HG03575 (cell line): ENCODE measurements around the gene VAT1L.
"Not testable (repeated sequence)": the region's sequence is repeated elsewhere in the genome, so short reads cannot be mapped to it uniquely, and the experiment has no call there.

ENCODE experiments used
- ATAC-seq: cut with Tn5 transposase; IDR thresholded peaks from one replicate; pipeline ENCODE4 v1.9.1; 2021; ENCODE audit not compliant: unreplicated experiment, insufficient number of reproducible peaks, low FRiP score; ENCODE audit errors: extremely low read depth

VAT1L gene

DNA sequence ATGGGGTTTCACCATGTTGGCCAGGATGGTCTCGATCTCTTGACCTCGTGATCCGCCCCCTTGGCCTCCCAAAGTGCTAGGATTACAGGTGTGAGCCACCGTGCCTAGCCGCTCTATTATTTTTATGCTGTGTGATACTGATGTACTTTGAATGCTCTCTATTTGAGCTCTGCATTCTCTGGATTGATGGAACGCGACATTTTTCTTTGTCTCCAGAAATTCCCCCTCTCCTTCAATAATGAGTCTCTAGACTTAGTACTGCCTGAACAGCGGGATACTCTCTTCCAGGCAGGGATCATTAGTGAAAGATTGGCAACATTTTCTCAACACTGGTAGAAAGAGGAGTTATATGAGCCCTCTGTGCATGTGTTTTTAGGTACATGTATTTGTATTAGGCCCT lies 140.6 kb downstream of the VAT1L start:
- ATAC-seq, result no peak

DNA sequence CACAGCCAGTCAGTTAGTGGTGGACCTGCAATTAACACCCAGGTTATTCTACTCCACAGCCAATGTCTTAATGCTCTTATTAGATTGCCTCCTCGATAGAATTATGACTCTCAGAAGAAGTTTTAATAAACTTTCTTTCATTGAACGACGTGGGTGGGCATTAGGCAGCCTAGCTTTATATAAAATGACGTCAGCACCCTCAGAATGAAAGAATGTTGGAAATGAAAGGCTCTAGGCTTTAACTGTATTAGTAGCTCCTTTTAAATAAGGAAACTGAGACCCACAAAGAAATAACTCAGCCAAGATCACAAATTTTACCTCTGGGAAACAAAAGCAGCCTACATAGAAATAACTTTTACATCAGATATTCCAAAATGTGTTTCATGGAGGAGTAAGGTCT lies 142.7 kb downstream of the VAT1L start:
- no peak for ATAC-seq

DNA sequence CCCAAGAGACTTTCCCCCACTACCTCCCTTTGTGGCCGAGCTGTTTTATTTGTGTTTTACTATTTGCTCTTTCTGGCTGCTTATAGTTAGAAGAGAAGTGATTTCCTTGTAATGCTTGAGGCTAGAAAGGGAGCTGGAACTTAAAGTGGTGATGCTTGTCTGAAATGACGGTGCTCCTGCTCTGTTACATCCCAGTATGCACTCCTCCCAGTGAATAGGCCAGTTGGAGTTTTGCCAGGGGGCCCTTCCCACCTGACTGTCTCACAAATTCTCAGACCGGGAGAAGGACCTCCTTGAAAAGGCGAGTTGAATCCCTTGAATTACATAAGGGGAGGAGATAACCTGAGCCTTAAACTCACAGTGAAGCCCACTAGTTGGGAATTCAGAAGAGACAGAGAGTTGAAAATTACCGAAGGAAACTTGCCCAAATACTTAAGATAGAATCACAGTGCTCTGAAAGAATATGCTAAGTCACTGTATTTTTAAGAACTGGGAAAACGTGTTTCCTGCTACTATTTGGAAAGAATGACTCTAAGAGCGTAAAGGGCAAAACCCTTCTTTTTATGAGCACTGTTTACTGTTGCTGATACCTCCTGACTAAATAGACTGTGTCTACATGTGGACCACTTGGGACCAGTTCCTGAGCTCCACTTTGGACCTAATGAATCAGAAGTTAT lies 149.2 kb downstream of the VAT1L start:
- ATAC-seq, result no peak

DNA sequence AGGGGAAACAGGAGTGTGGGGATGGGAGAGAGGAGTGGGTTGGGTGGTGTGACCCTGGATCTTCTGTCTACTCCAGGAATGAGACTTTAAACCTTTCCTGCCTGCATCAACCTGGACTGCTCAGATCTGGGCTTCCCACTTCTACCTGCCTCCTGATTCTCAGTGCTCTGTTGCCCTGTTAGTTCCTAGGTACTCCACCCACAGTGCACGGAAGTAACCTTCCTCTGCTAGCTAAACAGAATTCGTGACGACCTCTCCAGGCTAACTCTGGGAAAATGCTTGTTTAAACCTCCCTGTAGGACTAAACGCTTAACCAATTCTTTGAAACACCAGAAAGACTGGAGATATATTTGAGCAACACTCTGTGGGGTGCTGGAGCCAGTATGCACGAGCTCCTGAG lies 150.5 kb downstream of the VAT1L start:
- no peak for ATAC-seq

DNA sequence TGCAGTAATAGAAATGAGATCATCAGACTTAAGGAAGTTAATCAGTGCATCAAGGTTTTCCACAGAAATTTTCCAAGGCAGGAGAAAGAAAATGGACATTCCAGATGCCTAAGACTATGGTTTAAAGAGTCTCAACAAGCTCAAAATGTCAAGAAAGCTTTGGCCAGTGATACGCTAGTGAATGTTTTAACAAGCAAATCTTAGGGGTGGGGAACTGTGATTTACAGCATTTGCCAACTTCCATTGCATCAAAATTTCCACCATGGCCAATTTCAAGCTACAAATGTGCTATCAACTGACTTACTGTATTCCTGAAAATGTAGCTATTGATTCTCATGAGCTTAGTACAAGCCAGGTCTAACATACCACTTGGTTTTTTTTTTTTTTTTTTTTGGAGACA lies 151.6 kb downstream of the VAT1L start:
- no peak for ATAC-seq

DNA sequence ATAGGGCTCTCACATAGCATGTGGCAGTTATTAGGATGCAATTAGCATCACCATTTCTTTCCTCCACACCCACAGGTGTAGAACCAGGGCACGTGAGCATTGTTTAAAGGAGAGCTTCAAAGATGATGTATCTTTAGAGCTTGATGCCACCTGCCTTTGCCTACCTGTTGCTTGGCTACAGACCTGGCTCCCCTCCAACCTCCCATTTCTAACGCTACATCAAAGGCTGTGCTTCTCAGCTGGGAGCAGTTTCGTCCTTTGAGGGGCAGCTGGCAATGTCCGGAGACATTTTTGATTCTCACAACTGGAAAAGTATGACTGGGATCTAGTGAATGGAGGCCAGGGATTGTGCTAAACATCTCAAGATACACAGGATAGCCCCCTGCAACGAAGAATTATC lies 155.4 kb downstream of the VAT1L start:
- ATAC-seq, result no peak

DNA sequence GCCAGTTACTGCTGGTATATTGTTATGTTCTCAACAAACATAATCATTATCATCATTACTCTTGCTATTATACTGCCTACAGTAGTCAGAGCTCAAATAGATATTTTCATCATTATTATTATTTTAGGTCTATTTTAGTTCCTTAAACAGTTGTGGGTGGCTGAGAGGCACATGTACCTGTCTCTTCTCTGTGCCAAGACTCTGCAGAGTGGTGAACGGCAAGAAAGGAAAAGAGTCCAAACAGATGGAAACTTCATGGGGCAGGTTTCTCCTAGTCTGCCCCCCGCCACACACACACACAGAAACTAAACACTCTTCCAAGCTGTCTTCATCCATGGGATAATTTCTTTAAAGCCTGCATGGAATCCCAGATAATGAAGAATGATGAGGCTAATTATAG lies 156.3 kb downstream of the VAT1L start:
- no peak for ATAC-seq

DNA sequence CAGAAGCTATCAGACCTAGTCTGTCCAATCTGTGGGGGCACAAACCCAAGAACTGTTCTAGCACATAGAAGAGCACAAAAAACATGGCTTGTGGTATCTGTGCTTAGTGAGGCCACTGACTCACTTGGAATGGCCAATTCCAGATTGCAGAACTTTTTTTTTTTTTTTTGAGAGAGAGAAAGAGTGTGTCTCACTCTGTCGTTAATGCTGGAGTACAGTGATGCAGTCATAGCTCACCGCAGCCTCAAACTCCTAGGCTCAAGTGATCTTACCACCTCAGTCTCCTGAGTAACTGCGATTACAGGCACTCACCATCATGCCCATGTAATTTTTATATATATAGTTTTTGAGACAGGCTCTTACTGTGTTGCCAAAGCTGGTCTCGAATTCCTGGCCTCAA lies 156.8 kb downstream of the VAT1L start:
- ATAC-seq, result no peak

DNA sequence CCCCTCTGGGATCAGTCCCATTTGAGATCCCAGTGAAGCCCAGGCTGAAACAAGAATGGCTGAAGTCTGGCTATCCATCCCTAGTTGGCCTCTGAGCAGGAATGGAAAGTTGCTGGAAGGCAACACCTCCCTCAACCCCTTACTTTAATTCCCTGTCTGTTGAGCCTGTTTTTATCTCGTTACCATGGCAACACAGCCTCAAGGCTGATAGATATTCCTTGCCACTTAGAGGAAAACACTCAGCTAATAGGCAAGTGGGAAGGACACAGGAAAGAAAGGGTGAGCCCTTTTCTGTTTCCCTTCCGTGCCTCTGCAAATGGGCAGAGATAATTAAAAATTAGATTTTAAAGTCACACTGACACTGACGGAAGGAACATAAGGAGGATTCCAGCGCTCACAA lies 158.5 kb downstream of the VAT1L start:
- no peak for ATAC-seq

DNA sequence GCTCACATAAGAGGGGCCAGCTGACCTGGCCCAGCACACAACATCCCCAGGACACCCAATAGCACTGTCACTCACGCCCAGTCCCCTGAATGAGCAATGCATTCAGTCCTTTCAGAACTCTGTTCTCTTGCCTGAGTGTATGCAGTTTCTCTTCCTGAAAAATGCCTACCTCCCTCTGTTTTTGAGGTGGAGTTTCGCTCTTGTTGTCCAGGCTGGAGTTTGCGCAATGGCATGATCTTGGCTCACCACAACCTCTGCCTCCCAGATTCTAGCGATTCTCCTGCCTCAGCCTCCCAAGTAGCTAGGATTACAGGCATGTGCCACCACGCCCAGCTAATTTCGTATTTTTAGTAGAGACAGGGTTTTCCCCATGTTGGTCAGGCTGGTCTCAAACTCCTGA lies 159.2 kb downstream of the VAT1L start:
- not testable (repeated sequence) for ATAC-seq

DNA sequence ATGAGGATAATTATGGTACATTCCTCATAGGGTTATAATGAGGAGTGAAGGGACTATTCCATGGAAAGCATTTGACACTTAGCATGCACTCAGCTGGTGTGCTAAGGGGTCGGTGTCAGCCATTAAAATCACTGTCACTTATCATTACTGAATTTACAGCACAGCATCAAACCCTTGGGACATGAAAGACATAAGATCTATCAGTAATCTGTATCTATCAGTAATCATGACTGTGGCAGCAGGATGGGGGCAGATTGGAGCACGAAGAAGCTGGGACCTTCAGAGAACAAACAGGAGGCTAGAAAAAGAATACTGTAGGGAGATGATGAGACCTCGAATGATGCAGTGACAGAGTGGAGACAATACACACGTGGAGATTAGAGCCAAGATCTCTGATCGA lies 160.5 kb downstream of the VAT1L start:
- ATAC-seq, result no peak

DNA sequence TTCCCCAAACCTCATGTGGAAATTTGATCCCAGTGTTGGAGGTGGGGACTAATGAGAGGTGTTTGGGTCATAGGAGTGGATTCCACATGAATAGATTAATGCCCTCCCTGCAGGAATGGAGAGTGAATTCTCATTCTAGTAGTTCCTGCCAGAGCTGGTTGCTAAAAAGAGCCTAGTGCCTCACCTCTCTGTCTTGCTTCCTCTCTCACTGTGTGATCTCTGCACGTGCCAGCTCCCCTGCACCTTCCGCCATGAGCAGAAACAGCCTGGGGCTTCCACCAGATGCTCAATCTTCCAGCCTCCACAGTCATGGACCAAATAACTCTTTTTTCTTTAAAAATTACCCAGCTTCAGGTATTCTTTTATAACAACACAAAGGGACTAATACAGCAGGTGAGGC lies 161.1 kb downstream of the VAT1L start:
- ATAC-seq, result no peak

DNA sequence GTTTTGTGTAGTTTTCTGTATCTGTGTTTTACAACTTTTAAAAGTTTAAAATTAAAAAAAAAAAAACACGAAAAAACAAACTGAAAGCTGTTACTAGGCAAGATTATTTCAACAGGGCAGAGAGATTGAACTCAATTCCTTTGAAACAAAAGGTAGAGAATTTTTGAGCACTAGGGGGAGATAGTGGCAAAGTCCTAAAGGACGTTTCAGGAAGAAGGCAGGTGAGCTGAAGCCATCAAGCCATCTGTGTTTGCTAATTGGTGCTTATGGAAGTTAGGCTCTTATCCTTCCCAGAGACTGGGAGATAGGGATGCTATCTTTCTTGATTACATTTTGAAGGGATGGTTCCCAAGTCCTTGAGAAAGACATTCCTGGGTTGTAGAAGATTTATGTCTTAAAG lies 163.4 kb downstream of the VAT1L start:
- ATAC-seq, result no peak

DNA sequence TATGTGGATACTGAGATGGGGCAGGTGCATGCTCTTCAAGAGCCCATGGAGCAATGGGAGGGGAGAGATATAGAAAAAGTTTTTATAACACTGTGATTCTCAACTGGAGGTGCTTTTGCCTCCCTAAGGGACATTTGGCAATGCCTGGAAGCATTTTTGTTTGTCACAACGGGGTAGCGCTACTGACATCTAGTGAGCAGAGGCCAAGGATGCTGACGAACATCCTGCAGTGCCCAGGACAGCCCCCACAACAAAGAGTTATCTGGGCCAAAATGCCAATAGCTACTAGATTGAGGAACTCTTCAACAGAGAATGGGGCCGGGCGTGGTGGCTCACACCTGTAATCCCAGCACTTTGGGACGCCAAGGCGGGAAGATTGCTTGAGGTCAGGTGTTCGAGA lies 166.8 kb downstream of the VAT1L start:
- no peak for ATAC-seq

DNA sequence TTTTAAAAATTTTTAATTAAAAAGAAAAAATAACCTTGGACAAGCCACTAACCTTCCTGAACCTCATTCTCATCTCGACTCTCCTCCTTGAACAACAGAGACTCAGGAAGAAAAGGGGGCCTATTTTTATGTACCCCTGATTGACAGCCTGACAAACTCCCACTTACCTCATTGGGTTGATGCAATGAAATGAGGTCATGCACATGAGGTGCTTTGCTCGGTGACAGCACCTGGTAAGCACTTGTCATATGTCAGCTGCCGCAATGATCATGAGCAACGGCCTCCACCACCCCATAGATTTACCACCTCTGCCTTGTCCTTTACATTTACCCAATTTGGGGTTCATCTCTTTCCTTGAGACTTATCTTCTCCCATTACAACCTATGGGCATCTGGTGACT lies 167.9 kb downstream of the VAT1L start:
- ATAC-seq, result no peak

DNA sequence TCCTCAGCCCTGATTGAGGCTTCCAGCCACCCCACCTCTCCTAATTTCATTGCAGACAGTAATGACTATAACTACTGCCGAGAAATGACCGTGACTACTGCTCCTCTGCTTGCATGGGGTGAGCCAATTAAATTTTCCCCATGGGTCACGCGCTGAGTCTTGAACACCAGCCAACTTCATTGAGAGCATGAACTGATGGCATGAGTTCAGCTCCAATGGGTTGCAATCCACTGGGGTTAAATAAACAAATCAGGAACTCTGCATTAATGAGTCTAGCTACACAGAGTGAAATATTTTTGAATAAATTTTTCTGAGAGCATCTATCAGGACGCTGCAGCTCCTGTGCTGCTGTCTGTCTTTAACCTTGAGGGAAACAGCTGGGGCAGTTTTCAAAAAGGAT lies 172.4 kb downstream of the VAT1L start:
- no peak for ATAC-seq

DNA sequence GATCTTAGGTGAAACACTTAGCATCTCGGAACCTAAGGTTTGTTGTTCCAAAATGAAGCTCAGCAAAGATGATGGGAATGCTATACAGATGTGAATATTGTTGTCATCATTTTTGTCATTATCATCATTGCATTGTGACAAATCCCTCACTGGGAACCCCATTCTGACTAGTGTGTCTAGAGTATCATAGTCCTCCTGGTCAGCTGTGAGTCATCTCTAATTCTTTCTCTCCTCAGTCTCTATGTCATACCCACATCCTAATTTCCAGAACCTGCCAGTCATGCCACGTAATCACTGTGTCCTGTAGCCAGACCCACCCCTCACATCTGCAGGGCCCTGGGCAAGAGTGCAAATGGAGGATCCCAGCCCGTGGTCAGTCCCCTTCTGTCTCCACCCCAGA lies 173.4 kb downstream of the VAT1L start:
- ATAC-seq, result no peak

DNA sequence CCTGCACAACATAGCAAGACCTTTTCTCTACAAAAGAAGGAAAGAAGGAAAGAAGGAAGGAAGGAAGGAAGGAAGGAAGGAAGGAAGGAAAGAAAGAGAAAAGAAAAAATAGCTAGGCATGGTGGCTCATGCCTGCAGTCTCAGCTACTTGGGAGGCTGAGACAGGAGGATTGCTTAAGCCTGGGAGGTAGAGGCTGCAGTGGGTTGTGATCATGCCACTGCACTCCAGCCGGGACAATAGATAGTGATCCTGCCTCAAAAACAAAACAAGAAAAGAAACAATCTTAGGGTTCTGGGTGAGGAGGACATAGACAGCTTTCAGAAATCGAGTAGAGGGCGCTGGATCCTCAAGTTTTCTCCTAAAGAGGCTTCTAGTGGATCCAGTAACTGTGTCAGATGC lies 174.3 kb downstream of the VAT1L start:
- ATAC-seq, result no peak

DNA sequence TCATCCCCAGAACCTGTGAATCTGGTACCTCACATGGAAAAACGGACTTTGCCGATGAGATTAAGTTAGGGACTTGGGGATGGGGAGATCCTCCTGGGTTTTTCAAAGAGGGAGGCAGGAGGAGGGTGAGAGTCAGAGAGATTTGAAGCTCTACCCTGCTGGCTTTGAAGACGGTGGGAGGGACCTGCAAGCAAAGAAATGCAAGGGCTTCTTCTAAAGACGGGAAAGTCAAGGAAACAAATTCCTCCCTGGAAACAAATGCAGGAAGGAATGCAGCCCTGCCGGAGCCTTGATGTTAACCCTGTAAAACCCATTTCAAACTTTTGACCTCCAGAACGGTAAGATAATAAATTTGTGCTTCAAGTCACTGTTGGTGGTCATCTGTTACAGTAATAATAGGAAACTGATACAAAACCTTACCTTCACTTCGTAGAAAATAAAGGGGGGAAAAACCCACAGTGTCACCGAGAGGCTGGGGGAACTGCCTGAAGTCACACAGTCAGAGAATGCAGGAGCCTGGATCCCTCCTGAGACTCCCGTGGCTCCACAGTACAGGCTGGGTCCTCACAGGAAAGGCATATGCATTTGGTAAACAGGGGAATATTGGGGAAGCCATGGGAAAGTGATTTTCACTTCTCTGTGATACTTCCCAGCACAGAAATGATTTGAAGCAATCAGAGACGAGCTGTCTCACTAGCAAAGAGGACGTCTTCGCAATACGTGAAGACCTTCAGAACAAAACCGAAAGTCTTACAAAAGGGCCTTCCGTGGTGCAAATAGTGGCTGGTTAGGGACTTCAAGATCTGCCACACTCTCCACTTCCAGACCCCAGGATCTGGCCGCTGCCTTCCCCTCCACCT lies 175.1 kb downstream of the VAT1L start:
- no peak for ATAC-seq

DNA sequence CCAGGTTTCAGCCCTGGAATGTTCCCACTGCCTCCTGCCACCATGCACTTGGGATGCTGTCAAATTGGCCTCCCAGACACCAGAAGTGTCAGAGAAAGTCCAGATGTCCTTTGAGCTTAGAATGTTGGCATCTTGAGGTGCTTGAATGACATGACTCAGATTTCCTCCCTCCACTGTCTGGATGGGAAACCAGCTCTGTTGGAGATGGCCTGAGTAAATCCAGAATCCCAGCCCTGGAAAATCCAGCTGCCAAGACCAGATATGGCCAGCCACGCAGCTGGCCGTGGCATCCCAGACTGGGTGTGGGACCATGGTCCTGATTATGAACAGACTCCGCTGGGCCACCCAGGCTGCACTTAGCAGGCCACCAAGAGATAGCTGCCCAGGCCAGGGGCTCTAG lies 177.0 kb downstream of the VAT1L start:
- ATAC-seq, result no peak
